ENCODE data around the gene SNX18.
A peak's percentile ranks its signal among the peaks of the same experiment; 100 is the strongest.

The SNX18 gene

DNA sequence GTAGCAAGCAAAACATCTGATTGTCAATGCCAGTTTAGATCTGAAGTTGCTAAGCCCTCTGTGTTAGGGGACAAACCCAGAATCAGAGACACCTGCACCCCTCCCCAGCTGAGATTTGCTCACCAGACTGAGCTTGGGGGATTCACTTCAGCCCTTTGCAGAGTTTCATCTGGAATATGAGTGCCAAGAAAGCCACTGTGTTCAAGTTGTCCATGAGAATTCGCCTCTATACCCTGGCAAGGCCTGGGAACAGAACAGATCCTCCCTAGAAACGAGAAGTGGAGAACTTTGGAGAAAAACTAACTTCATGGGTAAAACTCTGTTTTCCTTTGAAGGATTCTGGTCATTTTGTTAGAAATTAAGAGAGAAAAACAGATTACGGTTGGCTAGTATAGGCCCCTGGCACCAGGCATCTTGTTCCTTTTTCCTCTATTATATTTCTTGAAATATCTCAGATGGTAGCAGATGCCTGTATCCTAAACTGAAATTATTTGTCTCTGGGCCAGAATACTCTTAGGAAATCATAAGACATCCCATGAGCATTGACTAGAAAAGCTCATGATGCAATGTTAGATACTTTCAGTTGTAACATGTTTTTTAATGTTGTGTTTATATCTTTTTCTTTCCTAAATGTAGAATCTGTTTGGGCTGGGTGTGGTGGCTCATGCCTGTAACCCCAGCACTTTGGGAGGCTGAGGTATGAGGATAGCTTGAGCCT is 64.4 kb downstream of the SNX18 start:
- DNase-seq, result peak in 1 of 2 donors; percentile 15

DNA sequence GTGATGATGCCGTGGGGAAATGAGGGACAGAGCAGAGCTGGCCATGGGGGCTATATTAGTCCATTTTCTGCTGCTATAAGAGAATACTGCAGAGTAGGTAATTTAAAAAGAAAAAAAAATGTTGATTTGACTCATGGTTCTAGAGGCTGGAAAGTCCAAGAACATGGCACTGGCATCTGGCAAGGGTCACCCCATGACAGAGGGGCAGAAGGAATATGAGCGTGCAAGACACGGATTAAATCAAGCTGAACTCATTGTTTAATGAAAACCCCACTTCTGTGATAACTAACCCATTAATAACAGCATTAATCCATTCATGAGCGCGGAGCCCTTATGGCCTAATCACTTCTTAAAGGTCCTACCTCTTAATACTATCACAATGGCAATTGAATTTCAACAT is 68.8 kb downstream of the SNX18 start:
- DNase-seq, result no peak

DNA sequence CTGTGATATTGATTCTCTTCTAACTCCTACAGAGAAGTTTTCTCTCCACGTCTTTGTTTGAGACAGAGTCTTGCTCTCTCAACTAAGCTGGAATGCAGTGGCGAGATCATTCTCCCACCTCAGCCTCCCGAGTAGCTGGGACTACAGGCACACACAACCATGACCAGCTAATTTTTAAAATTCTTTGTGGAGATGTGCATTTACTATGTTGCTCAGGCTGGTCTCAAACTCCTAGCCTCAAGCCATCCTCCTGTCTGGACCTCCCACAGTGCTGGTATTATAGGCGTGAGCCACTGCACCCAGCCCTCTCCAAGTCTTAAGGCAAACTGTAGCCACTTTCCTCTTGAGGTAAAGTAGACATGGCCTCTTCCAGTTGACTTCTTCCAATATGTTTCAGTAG is 72.2 kb downstream of the SNX18 start:
- no peak for DNase-seq

DNA sequence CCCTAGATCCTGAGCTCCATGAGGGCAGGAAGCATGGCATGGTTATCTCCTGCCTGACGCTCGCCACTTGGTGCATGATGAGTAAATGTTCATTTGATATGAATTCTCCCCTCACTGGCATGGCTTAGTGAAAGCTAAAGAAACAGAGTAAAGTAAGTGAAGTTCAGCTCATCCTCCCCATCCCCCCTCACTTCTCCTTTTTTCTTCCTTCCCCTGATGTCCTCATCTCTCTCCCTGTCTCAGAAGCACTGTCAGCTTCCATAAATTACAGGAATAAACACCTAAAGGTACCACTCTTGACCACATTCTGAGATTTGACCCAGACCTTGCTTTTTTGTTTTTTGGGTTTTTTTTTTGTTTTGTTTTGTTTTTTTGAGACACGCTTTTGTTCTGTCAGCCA is 73.3 kb downstream of the SNX18 start:
- peak in 1 of 2 donors; percentile 55 for DNase-seq

DNA sequence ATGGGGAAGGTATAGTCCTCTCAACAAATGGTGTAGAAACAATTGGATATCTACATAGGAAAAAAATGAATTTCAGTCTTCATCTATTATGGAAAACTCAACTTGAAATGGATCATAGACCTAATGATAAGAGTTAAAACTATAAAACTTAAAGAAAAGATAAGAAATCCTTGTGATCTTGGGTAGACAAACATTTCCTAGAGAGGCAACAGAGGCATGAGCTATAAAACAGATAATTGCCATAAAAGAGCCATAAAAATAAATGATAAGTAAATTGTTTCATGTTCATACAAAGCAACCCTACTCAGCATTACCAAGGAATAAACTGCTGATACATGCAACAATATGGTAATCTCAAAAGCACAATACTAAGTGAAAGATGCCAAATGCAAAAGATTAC is 76.2 kb downstream of the SNX18 start:
- DNase-seq, result no peak

DNA sequence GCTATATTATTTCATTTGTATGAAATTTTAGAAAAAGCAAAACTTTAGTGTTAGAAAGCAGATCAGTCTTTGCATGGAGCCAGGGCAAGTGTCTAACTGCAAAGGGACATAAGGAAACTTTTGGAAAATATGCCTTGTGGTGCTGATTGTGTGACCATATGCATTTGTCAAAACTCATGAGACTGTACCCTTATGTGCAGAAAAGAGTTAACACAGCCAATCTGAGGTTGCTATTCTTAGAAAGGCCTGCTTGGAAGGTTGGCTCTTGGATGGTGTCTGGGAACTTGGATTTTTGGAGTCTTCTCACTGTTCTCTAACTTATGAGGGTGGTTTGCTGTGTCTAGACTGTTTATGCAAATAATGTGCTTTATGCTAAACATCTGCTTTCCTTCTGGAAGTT is 76.6 kb downstream of the SNX18 start:
- no peak for DNase-seq

DNA sequence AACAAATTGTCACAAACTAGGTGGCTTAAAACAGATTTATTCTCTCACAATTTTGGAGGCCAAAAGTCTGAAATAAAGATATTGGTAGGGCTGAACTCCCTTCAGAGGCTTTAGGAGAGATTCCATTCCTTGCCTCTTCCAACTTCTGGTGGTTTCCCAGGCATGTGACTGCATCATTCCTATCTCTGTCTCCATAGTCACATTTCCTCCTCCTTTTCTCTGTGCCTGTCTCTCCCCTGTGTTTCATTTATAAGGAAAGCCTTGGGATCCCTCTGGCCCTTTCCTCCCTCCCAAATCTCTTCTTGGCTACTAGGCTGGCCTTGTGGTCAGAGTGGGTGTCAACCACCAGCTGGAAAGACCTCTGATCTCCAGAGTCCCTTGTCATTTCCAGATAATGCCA is 78.2 kb downstream of the SNX18 start:
- DNase-seq, result no peak

Data from inflammatory macrophage treated with lipopolysaccharide for 1 hour (primary cell).